OCI-LY7 (cell line): Measurements from ENCODE around the gene BAIAP2.

Source experiments
- EZH2phosphoT487 ChIP-seq: fragments of 200-600 bp; sonication (generic); IDR thresholded peaks from 2 replicates; pipeline ENCODE4 v1.6.1; 2018; ENCODE audit warnings: low read depth, borderline replicate concordance, mild to moderate bottlenecking, mixed run types, antibody characterized with exemption, low read length, moderate library complexity, mixed read lengths
- TF ChIP-seq, protein P1 (sequence below): fragments of 200-600 bp; sonication (generic); conservative IDR thresholded peaks from 2 replicates; pipeline ENCODE4 v1.5.1; 2014; ENCODE audit warnings: mild to moderate bottlenecking, antibody characterized with exemption, low read length, moderate library complexity, mixed read lengths

DNA sequence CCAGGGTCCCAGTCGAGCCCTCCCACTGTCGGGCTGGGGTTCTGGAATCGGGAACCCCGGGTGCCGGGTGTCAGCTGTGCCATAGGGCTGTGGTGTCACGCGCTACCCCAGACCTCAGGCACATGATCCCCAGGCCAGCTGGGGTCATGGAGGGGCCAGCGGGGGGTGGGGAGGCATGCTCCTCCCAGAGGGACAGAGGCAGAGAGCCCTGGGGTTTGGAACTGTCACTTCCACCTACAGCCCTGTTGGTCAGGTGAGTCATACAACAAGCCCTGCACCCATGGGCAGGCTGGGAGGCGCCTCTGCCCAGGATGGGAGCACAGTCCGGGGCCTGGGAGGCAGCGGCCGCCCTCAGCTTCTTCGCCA is 63.0 kb downstream of the BAIAP2 start:
- TF ChIP-seq, protein P1, sequence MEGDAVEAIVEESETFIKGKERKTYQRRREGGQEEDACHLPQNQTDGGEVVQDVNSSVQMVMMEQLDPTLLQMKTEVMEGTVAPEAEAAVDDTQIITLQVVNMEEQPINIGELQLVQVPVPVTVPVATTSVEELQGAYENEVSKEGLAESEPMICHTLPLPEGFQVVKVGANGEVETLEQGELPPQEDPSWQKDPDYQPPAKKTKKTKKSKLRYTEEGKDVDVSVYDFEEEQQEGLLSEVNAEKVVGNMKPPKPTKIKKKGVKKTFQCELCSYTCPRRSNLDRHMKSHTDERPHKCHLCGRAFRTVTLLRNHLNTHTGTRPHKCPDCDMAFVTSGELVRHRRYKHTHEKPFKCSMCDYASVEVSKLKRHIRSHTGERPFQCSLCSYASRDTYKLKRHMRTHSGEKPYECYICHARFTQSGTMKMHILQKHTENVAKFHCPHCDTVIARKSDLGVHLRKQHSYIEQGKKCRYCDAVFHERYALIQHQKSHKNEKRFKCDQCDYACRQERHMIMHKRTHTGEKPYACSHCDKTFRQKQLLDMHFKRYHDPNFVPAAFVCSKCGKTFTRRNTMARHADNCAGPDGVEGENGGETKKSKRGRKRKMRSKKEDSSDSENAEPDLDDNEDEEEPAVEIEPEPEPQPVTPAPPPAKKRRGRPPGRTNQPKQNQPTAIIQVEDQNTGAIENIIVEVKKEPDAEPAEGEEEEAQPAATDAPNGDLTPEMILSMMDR, result no peak
- TF ChIP-seq EZH2phosphoT487, result no peak
